Uterus (tissue), 4 donors: Measurements from ENCODE around the gene FLOT1. TPM values are rescaled to one million over a fixed set of nuclear protein-coding genes. Genes with fewer than 3 reads are reported as not detected.

Experiments
- DNase-seq, 2 donors: peaks; one replicate each; pipeline ENCODE4 v3.0.0-alpha.2; 2019 to 2020
- H3K27ac ChIP-seq, 2 donors: fragments of 200-600 bp; sonication (generic); 1 replicate in 1 of 2; 2 replicates in 1 of 2; pipeline ENCODE4 v1.5.1; 2016 to 2018
- H3K27me3 ChIP-seq, 2 donors: fragments of 200-600 bp; sonication (generic); one replicate each; pipeline ENCODE4 v1.5.1; 2018 to 2019; ENCODE audit warnings: control low read depth in 1 of 2
- H3K36me3 ChIP-seq, 2 donors: fragments of 200-600 bp; sonication (generic); one replicate each; pipeline ENCODE4 v1.5.1; 2019; ENCODE audit warnings: control low read depth in 1 of 2
- H3K4me1 ChIP-seq, 2 donors: fragments of 200-600 bp; sonication (generic); one replicate each; pipeline ENCODE4 v1.5.1; 2018 to 2019; ENCODE audit warnings: control low read depth in 1 of 2
- H3K4me3 ChIP-seq, 2 donors: fragments of 200-600 bp; sonication (generic); 1 replicate in 1 of 2; 2 replicates in 1 of 2; pipeline ENCODE4 v1.5.1; 2018 to 2019; ENCODE audit warnings: mild to moderate bottlenecking in 1 of 2
- H3K9me3 ChIP-seq, 2 donors: fragments of 200-600 bp; sonication (generic); one replicate each; pipeline ENCODE4 v1.5.1; 2019; ENCODE audit warnings: control low read depth in 1 of 2
- POLR2A ChIP-seq, 2 donors: fragments of 450-650 bp; IDR thresholded peaks; one replicate each; pipeline ENCODE4 v1.6.1; 2016; ENCODE audit warnings: antibody characterized with exemption in 2 of 2, mild to moderate bottlenecking in 1 of 2, moderate library complexity in 1 of 2
- intact Hi-C: fragments of 100-400 bp; cut with DNase I; formaldehyde crosslinking; loops from one replicate; pipeline ENCODE4 v1.15.1; 2023; ENCODE audit warnings: low total_unique reads
- total RNA-seq, 4 donors: library from RNA; depleted of rRNA in 3 of 4; stranded (reverse); fragments of >200 nt in 3 of 4; gene quantifications; one replicate each; pipeline versions ENCODE4 v1.1.0 to v1.2.4, GENCODE V29; 2014 to 2023
- TF ChIP-seq, protein P1 (sequence below), 4 experiments: fragments of 200-600 bp in 2 of 4; fragments of 450-650 bp in 2 of 4; sonication (generic) in 2 of 4; IDR thresholded peaks; one replicate each; pipeline ENCODE4 v1.5.1; 2016 to 2019; ENCODE audit warnings: antibody characterized with exemption in 4 of 4, mild to moderate bottlenecking in 2 of 4, moderate library complexity in 1 of 4
- donor health status: DM: yes; HTN: yes; CAD: no.

Gene FLOT1
- total RNA-seq, 4 donors from 2014 or later: 47.1 to 155 (median 64.6) TPM

DNA sequence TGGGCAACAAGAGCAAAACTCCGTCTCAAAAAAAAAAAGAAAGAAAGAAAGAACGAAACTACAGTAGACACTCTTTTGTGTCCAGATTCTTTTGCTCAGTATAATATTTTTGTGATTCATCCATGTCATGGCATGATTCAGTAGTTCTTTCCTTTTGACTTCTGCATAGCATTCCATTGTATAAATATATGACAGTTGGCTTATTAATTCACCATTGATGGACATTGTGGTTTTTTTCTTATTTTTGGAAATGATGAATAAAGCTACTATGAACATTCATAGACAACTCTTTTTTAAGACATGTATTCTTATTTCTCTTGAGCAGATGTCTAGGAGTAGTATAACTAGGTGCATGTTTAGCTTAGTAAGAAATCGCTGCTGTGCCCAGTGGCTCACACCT lies 12.1 kb upstream of the FLOT1 start:
- intact Hi-C loops: no loop called here

DNA sequence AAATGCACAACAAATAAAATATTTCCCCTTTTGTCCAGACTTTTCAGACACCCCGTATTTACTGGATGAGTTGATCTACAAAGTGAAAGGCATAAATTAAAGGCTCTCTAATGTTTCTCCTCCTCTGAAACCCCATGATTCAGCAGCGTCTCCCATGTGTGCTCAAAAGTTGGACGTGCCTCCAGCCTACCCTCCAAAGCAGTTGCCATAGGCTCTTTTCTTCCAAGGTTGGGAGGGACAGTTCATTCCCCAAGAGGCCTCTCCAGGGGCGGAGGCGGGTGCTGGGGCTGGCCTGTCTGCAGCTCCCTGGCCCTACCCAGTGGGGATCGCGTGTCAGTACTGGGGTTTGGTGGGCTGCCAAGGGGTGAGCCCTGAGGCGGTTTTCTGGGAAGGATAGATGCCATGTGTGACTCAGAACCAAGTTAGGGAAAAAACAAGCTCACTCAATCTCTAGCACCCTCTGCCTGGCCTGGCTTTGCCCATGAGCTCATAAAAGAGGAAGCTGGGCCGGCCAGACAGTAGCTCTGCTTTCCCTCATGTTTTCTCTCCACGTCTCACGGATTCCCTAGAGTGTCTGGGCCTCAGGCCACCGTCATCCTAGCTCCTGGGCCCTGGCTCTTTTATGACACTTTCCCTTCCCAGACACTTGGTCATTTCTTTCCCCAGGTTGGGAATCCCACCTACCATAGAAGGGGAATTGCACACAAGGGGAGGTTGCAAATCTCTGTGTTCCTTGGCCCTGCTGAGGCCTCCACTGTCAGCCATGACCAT lies 9.9 kb upstream of the FLOT1 start:
- TF ChIP-seq POLR2A (IDR thresholded peaks at IDR 0.05): no peak
- TF ChIP-seq, protein P1, sequence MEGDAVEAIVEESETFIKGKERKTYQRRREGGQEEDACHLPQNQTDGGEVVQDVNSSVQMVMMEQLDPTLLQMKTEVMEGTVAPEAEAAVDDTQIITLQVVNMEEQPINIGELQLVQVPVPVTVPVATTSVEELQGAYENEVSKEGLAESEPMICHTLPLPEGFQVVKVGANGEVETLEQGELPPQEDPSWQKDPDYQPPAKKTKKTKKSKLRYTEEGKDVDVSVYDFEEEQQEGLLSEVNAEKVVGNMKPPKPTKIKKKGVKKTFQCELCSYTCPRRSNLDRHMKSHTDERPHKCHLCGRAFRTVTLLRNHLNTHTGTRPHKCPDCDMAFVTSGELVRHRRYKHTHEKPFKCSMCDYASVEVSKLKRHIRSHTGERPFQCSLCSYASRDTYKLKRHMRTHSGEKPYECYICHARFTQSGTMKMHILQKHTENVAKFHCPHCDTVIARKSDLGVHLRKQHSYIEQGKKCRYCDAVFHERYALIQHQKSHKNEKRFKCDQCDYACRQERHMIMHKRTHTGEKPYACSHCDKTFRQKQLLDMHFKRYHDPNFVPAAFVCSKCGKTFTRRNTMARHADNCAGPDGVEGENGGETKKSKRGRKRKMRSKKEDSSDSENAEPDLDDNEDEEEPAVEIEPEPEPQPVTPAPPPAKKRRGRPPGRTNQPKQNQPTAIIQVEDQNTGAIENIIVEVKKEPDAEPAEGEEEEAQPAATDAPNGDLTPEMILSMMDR (IDR thresholded peaks at IDR 0.05): no peak
- Histone ChIP-seq H3K4me3 (no peak overlapping the region), H3K9me3 (no peaks in the 10 kb centered on the region), H3K27me3 (no peaks in the 10 kb centered on the region), H3K36me3 (no peaks in the 10 kb centered on the region), H3K4me1 (peaks cover 0 to 6% of the 10 kb centered on the region in 2 donors), H3K27ac (peak overlapping the region; percentile 79 to 80)
- peak; percentile 95 to 96 for DNase-seq
- intact Hi-C loops: no loop called here

More for the DNA sequence above, 12.1 kb upstream of the FLOT1 start:
- H3K9me3 ChIP-seq: no peaks in the 10 kb centered on the region
- no peak overlapping the region for H3K4me3 ChIP-seq
- H3K27me3 ChIP-seq: no peaks in the 10 kb centered on the region
- TF ChIP-seq, protein P1 (IDR thresholded peaks at IDR 0.05): no peak
- TF ChIP-seq POLR2A (IDR thresholded peaks at IDR 0.05): no peak
- peaks cover 0 to 6% of the 10 kb centered on the region in 2 donors for H3K4me1 ChIP-seq
- no peak for DNase-seq
- no peak overlapping the region for H3K27ac ChIP-seq
- H3K36me3 ChIP-seq: no peaks in the 10 kb centered on the region

DNA sequence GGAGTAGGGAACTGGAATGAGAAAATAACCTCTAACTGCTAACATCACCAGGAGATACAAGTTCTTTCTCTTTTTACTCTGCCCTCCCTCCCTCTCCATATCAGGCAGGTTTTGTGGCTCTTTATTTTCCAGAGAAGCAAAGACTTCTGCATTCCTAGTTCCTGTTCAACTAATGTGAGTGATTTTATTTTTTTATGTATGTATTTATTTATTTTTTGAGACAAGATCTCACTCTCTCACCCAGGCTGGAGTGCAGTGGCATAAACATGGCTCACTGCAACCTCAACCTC lies 7.8 kb upstream of the FLOT1 start:
- H3K4me3 ChIP-seq: no peak overlapping the region
- no peaks in the 10 kb centered on the region for H3K9me3 ChIP-seq
- H3K27ac ChIP-seq: peak overlapping the region; percentile 79 to 80
- H3K36me3 ChIP-seq: no peaks in the 10 kb centered on the region
- no peaks in the 10 kb centered on the region for H3K27me3 ChIP-seq
- no peak for TF ChIP-seq POLR2A (IDR thresholded peaks at IDR 0.05)
- TF ChIP-seq, protein P1 (IDR thresholded peaks at IDR 0.05): no peak
- intact Hi-C loops: no loop called here
- DNase-seq: no peak
- H3K4me1 ChIP-seq: peaks cover 0 to 6% of the 10 kb centered on the region in 2 donors

DNA sequence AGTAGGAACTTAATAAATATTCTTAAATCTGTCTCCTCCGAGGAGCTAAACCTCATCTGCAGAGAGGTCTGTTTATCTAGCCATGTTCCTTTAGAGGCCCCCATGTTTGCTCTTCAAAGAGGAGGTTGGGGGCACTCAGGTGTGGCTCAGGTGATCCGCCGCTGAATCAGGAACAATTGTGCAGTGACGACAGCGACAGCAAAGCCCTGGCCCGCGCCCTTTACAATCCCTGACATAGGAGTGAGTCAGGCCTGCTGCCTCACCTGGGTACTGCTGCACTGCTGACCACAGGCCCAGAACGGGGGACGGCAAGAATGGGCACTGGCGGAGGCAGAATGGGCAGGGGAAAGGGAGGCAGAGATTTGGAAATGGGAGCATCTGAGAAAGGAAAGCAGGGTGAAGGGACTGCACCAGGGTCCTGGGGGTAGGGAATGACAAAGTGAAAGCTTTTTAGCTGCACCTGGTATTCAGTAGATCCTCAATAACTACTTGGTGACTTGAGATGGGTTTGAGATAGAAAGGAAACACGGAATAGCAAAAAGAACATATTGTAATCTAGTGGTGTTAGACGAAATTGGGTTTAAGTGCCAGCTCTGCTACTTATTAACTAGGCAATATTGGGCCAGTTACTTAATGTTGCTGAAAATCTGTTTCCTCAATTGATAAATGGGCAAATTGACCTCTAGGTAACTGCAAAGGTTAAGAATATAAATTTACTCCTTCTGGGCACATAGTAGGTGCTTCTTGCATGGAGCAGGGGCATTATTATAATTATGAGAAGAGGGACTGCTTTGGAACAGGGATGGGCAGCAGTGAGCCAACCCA lies 7.3 kb upstream of the FLOT1 start:
- Histone ChIP-seq H3K27me3 (no peaks in the 10 kb centered on the region), H3K4me1 (peaks cover 0 to 6% of the 10 kb centered on the region in 2 donors), H3K27ac (peak overlapping the region; percentile 60 to 80), H3K36me3 (no peaks in the 10 kb centered on the region), H3K9me3 (no peaks in the 10 kb centered on the region), H3K4me3 (no peak overlapping the region)
- intact Hi-C loops: no loop called here
- no peak for TF ChIP-seq POLR2A (IDR thresholded peaks at IDR 0.05)
- TF ChIP-seq, protein P1 (IDR thresholded peaks at IDR 0.05): no peak
- no peak for DNase-seq
